Left ventricle myocardium superior (tissue), 1 donor: ENCODE data around the gene GALNT9. TPM values are rescaled to one million over a fixed set of nuclear protein-coding genes. Genes with fewer than 3 reads are reported as not detected.
A peak's percentile ranks its signal among the peaks of the same experiment; 100 is the strongest.
"Not testable (repeated sequence)": the region's sequence is repeated elsewhere in the genome, so short reads cannot be mapped to it uniquely, and the experiment has no call there.

Experiments
- ATAC-seq: fragments of 200-7000 bp; cut with Tn5 transposase; one replicate; pipeline ENCODE4 v1.9.1; 2020; ENCODE audit warnings: mild to moderate bottlenecking, moderate library complexity
- DNase-seq: peaks from one replicate; pipeline ENCODE4 v3.0.0-alpha.2; 2020
- intact Hi-C: fragments of 100-400 bp; cut with micrococcal nuclease; formaldehyde crosslinking; loops from one replicate; pipeline ENCODE4 v1.11.0; 2022
- total RNA-seq: library from RNA; stranded (reverse); fragmentation: NEBNext Ultra II Directional; extraction: Animal tissue kit (Norgen Biotek cat#: 25700); gene quantifications from one replicate; pipeline ENCODE4 v1.2.1, GENCODE V29; 2021
- donor health status: DM: no; HTN: yes; CAD: no; lungs with severe emphysema.

Gene GALNT9
- total RNA-seq, 1 donor from 2014 or later = 1.6 TPM

GRCh38 chr12:132151766-132152410 lies 177.5 kb downstream of the GALNT9 start:
- DNase-seq = peak; percentile 26
- ATAC-seq = no peak
- intact Hi-C loops = no loop called here

GRCh38 chr12:132151145-132151765 lies 178.1 kb downstream of the GALNT9 start:
- no peak for ATAC-seq
- DNase-seq = peak; percentile 26
- intact Hi-C loops = no loop called here

DNA sequence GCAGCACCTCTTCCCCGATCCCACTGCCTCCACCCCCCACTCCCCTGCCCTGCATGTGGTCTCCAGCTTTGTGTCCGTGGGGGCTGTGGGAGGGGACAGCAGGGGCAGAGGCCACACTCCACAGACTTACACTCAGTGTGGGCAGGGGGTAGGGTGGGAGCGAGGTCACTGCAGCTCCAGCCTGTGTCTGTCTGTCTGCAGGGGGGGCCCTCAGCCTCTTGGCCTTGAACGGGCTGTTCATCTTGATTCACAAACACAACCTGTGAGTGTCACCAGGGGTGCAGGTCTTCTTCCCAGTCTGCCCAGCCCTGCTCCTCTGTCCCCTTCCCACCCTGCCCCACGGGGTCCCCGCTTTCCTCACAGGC lies 178.6 kb downstream of the GALNT9 start:
- ATAC-seq (no peak), DNase-seq (no peak)
- intact Hi-C loops = no loop called here

DNA sequence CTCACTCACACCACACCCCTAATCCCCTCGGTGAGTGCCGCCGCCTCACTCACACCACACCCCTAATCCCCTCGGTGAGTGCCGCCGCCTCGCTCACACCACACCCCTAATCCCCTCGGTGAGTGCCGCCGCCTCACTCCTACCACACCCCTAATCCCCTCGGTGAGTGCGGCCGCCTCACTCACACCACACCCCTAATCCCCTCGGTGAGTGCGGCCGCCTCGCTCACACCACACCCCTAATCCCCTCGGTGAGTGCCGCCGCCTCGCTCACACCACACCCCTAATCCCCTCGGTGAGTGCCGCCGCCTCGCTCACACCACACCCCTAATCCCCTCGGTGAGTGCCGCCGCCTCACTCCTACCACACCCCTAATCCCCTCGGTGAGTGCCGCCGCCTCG lies 179.9 kb downstream of the GALNT9 start:
- ATAC-seq, DNase-seq, intact Hi-C loops: not testable (repeated sequence)

DNA sequence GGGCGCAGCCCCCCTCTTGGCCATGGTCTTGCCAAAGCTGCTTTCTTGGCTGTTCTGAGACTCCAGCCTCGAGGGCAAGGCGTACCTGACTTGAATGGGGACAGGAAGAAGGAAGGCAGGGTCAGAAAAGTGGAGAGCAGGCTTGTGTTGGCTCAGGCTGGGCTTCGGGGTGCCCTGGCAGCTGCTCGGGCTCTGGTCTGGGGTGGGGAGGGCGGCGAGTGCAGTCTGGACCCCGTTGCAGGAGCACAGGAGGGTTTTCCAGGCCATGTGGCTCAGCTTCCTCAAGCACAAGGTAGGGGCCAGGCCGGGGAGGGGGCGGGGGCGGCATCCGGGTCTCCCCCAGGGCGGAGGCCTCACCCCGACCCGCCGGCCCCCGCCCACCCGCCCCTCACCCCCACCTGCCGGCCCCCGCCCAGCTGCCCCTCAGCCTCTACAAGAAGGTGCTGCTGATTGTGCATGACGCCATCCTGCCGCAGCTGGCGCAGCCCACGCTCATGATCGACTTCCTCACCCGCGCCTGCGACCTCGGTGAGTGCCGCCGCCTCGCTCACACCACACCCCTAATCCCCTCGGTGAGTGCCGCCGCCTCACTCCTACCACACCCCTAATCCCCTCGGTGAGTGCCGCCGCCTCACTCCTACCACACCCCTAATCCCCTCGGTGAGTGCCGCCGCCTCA lies 180.9 kb downstream of the GALNT9 start:
- ATAC-seq (no peak), DNase-seq (no peak)
- intact Hi-C loops = no loop called here

- DNase-seq (peak; percentile 27), ATAC-seq (no peak)
- intact Hi-C loops = no loop called here
These were observed 181.7 kb downstream of the GALNT9 start for GRCh38 chr12:132147423-132148367.

DNA sequence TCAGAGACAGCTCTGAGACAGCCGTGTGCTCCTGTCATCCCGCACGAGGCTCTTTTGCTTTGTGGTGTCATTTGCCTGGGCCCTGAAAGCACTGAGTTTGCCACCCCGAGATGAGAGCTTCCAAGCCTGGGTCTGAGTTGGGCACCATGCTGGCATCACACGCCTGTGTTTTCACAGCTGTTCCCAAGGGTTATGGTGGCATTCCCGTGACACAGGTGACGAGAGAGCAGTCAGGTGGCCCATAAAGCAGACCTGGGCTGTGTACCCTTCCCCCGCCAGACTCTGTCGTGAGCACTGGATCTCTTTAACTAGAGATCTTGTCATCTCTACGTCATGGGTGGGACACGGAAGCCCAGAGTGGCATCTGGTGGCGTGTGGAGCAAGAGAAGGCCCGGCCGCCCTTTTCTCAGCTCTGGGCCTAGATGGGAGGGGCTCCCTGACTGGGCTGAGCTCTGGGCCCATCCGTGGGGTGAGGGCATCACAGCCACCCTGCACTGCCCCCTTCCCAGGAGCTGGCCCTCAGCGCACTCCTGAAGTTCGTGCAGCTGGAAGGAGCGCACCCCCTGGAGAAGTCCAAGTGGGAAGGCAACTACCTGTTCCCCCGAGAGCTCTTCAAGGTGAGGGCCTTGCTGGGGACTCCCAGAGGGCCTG lies 182.5 kb downstream of the GALNT9 start:
- DNase-seq = peak; percentile 25
- ATAC-seq = no peak

More for the DNA sequence above, 182.5 kb downstream of the GALNT9 start:
- intact Hi-C loops = no loop called here

Other genes starting within 250 kb of the GALNT9 start
- 8.6 TPM for gene DDX51, start 185.3 kb downstream of the GALNT9 start, total RNA-seq
- gene NOC4L, start 185.1 kb downstream of the GALNT9 start, total RNA-seq = 12.1 TPM
- gene FBRSL1, start 160.6 kb upstream of the GALNT9 start, total RNA-seq = 68.0 TPM